ENCODE data around the gene PAK4.
"Not testable (repeated sequence)": the region's sequence is repeated elsewhere in the genome, so short reads cannot be mapped to it uniquely, and the experiment has no call there.

PAK4 gene

DNA sequence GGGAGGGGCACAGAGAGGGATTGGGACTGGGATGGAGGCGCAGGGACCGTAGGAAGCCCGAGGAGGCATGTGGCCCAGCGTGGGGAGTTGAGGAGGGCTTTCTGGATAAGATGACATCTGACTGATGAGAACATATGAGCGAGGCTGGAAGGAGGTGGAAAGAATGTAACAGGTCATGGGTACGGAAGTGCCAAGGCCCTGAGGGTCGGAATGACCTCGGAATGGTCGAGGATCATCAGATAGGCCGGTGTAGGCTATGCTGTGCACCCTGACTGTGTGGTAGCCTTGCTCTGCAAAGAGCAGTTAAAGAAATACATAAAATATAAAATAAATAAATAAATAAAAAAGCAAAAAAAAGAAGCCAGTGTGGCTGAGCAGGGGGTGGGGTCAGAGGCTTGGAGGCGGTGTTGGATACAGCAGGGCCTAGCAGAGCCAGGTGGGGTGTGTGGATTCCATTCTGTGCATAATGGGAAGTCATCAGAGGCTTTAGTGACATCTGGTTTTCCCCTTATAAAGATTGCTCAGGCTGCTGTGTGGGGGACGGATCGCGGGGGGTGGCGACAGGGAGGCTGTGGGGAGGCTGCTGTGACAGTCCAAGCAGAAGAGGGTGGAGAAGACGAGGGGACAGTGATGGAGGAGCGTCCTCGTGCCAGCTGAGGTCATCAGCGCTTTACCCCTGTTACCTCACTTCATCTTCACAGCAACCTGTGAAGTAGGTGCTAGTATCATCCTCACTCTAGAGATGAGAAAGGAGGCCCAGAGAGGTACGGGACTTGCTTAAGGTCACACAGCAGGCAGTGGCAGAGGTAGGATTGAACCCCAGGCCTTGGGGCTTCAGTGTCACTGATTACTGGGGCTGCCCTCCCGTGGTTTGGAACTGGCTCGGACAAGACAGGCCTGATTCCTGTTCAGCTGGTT, 5.0 kb downstream of the PAK4 start:
- DNase-seq: no peak

DNA sequence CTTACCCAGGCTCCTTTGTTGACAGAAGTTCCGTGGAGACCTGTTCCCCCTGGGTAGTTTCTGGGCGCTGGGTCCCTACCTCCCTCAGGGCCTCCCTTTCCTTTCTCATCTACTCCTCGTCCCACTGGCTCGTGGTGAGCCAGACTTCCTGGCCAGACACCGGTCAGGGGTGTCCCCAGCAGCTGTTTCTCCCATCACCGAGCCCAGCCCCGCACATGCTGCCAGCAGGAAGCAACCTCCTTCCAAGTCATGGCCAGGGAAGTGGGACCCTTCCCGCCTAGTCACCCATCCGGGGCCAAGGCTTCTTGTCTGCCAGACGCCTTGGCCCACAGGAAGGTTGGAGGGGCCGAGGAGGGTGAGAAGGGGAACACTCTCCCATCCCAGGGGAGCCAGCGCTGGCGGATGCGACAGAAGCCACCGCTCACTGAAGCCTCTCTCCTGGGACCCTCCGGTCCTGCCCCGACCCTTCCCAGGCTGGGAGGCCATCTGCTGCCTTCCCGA, 5.7 kb downstream of the PAK4 start:
- no peak for DNase-seq

DNA sequence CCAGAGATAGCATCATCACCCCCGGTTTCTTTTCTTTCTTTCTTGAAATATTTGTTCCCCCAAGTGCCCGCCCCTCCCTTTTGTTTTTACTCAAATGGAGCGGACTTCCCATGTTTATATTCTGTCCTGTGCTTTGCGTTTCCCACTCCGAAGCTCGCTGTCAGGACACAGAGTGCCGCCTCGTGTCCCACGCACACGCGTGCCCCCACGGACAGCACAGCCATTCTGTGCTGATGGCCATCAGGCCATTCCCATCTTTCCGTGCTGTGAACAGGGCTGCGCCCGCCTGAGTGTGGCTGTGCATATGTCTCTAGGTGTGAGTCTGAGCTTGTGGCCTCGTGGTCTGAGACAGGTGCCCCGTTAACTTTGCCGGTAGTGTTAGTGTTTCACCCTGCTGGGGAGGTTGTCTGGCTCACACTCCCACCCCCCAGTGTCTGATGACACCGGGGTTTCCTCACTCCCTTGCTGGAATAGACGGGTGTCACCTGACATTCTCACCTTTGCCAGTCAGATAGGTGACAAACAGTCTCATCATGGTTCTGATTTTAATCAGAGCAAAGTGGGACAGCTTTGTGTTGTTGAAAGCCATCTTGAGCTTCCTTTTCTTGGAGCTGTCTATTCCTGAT, 6.9 kb downstream of the PAK4 start:
- DNase-seq: no peak

DNA sequence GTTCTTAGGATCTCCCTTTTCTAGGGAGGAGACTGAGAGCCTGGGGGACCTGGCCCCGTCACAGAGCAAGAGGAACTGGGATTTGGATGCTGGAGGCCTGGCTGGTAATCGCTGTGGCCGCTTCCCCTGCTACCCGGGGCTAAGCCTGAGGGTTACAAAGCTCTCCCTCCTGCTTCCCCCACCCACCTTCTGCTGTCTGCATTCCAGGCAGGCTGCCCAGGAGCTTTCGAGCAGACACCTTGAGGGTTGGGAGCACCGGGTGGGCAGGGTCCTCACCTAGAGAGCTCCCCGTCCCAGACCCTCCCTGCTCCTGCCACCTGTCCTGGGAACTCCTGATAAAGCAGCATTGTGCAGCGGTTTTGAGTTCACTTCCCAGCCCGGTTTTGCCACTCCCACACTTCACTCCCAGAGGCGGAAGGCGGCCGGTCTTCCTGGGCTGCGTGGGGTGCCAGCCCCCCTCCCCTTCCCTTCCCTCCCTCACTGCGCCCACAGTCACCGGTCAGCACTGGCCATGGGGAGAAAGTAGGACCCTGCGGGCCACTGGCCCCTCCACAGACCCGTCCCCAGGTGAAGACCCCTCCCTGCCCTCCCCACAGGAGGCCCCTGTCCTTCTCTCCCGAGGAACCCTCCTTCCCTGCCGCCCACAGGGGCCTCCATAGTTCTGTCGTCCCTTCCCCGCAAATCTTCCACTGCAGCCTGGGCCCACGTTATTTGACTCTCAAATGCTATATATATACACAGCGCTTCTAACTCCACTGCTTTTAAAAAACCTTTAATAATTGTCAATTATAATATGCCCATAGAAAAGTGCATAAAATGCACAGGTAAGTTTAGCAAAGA, 8.1 kb downstream of the PAK4 start:
- DNase-seq: no peak

DNA sequence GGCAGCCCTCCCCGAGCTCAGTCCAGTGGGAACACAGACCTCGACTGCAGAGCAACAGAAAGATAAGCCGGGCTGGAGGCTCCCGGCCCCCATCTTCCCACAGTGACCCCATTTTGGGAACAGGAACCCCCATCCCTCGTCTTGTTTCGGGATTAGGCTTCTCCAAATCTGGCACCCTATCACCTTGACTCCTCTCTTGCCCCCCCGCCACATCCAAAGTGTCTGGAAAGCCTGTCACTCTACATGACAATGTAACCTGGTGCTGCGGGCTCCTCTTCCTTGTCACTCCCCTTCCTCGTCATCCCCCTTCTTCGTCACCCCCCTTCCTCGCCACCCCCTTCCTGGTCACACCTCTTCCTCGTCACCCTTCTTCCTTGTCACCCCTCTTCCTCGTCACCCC, 10.1 kb downstream of the PAK4 start:
- DNase-seq: no peak

DNA sequence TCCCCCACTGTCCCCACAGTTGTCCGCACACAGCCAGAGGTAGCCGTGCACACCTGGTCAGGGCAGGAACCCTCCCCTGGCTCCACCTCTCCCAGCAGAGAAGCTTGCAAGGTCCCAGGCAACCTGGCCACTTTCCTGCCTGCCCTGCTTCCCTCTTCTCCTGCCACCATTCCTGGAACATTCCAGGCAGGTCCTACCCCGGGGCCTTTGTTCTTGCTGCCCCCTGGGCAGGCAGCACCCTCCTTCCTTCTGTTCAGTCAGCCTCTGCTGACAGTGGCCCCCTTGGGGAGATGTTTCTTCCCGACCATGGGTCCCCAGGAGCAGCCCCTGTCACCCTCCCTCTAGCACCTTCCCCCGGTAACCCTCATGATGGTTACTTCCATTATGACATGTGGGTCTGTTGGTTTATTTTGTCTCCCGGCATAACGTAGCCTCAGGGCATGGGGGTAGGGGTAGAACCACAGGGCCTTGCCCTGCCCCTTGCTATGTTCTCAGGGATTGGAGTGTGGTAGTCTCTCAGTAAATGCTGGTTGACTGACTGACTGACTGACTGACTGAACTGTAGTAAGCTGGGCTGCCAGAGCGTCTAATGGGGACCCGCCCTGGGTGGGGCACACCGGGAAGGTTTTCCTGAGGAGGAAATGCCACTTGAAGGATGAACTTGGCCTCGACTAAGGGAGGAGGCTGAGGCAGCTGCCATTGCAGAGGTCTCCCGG, 10.8 kb downstream of the PAK4 start:
- DNase-seq: no peak

DNA sequence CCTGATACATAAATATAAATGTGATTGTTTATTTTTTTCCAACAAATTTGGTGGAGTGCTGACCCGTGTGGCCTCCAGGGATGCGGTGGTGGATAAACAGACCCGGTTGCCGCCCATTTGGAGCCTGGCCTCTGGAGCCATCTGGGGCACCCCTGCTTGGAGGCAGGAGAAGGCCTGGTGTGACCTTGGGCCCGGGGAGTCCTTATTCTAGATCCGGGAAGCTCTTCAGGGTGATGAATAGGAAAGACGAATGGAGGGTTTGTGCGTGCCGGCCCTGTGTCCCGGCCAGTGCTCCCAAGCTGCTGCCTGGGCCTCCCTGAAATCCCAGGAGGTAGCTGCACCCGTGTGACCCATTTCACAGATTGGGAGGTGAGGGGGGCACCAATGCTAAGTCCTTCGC, 11.5 kb downstream of the PAK4 start:
- DNase-seq: no peak

DNA sequence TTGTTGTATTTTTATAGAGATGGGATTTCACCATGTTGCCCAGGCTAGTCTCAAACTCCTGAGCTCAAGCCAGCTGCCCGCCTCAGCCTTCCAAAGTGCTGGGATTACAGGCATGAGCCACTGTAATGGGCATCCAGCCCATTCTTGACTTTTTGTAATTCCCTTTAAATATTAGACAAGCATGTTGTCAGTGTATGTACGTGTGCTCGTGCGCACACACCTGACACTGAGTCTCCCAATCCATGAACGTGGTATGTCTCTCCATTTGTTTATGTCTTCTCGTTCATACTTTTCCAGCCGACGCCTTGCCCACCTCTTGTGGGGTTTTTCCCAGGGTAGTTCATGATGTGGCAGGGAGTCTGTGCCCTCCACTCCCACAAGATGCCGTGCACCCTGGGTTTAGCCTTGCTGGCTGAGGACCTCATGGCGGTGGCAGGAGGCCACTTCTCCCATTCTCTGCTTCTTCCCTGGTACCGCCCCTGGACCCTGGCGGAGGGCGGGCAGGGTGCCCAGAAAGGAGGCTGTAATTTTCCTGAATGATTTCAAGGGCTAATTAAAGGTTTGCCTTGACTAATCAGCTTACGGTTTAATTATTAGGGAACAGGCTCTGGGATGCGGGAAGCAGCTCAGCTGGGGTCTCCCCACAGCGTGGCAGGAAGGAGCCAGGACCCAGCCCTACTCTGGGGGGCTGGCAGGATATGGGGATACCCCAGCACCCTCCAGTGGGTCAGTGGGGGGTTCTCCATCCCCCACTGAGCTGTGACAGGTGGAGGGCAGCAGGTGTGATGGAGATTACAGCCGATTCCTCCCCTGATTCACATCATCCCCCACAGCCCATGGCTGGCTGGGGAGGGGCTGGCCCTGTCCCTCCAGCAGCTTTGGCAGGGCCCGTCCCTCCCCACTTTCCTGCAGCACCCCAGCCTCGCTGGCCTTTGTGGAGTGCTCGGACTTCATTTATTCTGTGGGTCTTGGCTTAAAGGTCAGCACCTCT, 12.9 kb downstream of the PAK4 start:
- DNase-seq: no peak

DNA sequence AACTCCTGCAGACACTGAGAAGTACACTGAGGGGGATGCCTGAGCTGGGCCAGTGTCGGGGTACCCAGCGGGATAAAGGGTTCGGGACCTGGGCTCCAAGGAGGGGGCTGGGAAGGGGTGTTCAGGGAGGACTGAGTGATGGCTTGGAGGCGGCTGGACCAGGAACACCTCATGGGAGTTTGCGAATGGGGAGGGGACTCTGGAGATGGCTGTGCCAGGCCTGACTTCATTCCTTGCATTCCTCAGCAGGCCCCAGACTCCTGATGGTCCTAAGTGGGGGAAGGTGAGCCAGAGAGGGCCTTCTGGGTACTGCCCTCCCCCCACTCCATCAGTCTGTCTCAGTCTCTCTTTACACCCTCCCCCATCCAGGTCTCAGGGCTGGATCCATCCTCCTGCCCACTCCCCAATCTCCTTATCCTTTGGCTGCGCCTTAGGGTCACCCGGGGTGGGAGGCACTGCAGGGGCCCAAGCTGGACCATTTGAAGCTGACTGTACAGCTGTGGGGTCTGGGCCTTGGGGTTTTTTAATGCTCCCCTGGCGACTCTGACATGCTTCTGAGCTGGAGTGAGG, 13.8 kb downstream of the PAK4 start:
- no peak for DNase-seq

DNA sequence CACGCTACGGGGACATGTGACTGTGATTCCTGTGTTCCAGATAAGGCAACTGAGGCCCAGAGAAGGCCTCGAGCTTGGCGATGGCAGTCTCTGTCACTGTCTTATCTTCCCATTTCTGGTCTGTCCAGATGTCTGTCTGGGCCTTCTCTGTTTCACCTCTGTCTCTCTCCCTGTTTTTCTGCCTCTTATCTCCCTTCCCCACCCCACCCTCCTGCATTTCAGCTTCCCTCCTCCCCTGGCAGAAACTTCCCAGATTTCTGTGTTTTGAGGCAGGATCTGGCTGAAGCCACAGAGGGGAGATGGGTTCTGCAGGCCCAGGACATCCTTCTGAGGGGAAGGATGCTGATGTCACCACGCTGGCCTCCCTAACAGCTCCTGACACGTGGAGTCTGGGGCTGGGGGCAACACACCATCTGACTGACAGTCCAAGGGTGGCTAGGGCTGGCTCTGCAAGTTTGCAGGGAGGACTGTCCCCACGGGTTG, 14.4 kb downstream of the PAK4 start:
- DNase-seq: no peak

DNA sequence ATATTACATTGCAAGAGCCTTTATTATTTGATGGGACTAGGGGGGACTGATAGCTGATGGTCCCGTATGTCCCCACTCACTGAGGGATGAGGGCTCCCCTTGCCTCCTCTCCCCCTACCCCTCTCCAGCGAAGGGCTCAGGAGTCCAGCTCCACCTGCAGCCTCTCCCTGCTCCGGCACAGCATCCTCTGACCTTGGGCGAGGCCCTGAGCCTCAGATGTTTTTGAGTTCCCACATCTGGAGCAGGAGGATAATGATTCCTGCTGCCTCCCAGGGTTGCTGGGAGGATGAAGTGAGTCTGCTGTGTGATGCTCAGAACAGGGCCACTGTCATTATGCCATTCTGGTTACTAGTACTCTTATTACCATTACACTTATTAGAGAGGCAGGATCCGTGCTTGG, 15.0 kb downstream of the PAK4 start:
- no peak for DNase-seq

DNA sequence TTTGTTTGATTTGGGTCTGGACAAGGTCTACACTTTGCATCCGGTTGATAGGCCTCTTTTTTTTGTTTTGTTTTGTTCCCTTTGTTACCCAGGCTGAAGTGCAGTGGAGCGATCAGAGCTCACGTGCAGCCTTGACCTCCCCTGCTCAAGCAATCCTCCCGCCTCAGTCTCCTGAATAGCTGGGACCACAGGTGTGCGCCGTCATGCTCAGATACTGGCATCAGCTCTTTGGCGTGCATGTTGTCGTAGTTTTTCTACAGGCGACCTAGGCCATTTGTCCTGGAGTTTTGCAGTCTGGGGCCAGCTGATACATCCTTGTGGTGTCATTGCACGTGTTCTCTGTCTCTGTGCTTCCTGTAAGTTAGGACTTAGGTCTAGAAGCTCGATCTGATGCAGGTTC, 16.3 kb downstream of the PAK4 start:
- DNase-seq: no peak

DNA sequence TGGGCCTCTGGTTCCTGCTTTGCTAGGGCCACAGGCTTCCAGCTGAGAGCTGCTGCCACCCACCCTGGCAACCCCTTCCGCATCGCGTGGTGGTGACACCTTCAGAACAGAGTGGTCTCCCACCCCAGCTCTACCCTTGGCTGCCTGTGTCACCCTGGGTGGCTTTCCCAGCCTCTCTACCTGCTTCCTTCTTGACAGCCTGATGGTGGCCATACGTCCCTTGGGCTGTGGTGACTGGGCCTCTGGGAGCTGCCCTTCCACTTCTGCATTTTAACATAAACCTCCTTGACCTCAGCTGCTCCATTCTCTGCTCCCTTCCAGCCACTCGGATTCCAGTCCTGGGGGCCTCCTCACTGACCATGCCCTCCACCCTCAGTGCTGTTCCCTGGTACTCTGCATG, 17.0 kb downstream of the PAK4 start:
- no peak for DNase-seq

DNA sequence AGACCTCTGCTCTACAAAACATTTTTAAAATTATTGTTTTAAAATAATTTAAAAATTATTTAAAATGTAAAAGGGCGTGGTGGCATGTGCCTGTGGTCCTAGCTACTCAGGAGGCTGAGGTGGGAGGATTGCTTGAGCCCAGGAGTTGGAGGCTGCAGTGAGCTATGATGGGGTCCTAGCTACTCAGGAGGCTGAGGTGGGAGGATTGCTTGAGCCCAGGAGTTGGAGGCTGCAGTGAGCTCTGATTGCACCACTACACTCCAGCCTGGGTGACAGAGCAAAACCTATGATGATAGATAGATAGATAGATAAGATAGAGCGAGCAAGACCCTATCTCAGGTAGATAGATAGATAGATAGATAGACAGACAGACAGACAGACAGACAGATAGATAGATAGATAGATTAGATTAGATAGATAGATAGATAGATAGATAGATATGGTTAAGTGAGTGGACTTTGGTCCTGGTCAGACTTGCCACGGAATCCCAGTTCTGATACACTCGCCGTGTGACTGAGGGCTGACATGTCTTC, 18.2 kb downstream of the PAK4 start:
- DNase-seq: not testable (repeated sequence)

DNA sequence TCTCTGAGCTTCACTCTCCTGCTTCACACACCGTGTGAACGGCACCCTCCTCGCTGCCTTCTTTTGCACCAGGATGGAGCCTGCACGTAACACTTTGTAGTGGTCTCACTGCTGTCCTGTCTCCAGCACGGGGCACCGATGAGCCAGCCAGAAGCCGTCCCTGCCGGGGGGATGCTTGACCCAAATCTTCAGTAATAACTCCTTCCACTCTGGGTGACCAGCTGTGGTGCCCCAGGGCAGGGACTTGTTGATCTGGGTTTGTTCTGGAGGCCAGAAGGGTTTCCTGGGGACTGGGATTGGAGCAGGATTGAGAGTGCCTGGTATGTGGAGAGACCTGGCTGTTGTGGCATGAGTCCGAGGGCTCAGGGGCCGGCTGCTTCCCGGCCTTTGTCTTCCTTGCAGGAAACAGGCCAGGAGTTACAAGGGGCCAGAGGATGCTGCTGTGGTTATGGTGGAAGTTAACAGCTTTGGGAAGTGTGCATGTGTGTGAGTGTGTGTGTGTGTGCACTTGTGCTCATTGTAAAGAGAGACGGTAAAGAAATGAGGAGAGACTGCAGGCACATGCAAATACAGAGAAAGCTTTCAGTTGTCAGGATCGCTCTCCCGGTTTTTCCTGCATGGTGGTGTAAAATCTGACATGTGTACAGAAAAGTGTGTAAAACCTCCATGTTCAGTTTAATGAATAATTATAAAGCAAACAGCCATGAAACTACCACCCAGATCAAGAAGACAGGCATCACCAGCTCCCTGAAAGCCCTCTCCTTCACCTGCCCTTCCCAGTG, 18.9 kb downstream of the PAK4 start:
- no peak for DNase-seq

DNA sequence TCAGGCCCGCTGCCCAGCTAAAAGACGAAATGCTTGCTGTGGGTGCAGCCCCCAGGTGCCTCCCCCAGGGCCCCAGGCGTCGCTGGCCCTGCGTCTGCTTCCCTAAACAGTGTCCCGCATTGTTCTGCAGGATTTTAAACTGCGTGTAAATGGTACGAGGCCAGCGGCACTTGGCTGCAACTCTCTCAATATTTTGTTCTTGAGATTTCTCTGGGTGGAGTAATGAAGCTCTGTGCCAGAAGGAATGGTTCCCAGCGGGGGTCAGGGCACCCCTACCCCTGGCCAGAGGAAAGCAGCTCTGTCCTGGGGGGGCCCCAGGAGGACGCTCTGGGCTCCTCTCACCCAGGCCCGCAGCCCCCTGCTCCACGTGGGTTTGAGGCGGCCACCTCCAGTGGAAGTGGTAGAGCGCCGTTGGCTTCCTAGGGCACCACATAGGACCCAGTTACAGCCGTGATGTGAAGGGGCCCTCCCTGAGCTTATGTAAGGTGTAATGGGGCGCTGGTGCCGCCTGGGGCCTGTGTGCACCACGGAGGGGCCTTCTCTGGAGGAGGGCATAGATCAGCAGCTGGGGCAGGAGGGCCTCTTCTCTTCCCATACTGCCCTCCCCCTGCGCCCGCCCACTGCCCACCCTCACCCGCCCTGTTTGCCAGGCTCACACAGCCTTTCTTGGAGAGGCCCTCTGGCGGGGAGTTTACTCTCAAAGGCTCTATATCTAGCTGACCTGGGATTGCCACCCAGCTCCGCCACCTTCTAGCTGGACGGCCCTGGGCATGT, 19.8 kb downstream of the PAK4 start:
- no peak for DNase-seq

DNA sequence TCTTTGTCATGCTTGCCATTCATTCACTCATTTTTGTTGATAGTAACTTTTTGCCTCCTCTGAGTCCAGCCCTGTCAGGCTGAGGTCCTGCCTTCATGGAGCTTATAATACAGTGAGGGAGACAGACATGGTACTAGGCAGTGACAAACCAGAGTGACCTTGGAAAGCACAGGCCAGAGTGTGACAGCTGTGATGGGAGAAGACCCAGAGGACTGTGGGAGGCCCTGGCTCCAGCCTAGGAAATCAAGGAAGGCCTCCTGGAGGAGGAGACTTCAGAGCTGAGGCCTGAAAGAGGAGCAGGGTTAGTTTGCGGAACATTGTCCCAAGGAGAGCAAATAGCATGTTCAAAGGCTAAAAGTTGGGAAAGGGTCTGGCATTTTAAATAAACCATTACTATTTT, 20.5 kb downstream of the PAK4 start:
- no peak for DNase-seq

DNA sequence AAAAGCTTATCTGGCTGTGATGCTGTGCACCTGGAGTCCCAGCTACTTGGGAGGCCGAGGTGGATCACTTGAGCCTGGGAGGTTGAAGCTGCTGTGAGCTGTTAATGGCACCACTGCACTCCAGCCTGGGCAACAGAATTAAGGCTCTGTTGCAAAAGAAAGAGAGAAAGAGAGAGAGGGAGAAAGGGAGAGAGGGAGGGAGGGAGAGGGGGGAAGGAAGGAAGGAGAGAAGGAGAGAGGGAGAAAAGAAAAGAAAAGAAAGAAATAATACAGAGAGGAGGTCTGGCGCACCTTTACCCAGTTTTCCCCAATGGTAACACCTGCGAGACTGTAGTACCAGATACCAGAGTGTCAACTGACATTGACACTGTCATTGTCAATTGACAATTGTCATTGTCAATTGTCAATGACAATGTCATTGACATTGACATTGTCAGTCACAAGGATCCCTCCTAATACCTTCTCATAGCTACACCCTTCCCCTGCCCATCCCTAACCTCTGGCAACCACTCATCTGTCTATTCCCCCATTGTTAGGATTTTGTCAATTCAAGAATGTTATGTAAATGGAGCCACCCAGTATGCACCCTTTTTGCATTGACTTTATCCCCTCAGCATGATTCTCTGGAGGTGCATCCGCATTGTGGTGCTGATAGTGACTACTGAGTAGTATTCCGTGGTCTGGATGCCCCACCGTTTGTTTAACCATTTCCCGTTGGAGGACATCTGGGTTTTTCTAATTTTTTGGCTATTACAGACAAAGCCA, 21.3 kb downstream of the PAK4 start:
- no peak for DNase-seq
